ENCODE results near the gene ANKRD52.
A peak's percentile ranks its signal among the peaks of the same experiment; 100 is the strongest.

ANKRD52 gene

DNA sequence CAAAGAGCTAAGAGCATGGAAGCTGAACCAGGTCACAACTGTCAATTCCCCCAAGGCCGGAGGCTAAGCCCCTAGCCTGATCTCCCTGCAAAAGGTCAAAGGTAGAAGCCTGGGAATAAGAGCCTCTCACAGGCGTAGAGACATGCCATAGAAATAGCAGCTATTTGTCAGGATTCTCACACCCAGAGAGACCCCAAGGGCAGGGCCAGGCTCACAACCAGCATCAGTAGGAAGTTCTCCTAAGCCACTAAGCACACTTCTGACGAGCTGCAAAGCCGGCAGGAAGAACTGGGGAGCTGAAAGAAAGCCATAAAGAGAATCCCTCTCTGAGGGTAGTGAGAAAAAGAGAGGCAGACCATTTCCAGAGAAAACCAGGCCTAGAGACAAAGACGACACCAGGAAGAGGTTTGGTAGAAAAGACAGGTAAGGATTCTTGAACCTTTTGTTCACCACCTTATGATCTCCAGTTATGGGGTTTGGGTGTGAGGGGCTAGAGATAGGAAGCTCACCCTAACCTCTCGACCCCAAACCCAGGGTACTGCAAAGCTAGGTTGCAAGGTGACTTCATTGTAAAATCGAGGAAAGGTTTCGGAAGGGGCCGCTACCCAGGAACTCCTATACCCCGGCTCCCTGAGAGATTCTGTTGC, 69.9 kb downstream of the ANKRD52 start:
- Histone ChIP-seq H3K9me3 (ENCODE audit: insufficient read depth, low read depth, low read length) (no peaks in the 10 kb centered on the region), H3K36me3 (ENCODE audit: insufficient read depth, low read depth, low read length) (peaks cover 44% of the 10 kb centered on the region), H3K27me3 (ENCODE audit: insufficient read depth, low read length) (no peaks in the 10 kb centered on the region), H3K4me3 (ENCODE audit: low read length) (peak overlapping the region; percentile 94), H3K4me1 (ENCODE audit: insufficient read depth, low read length) (peaks cover 12% of the 10 kb centered on the region; the same call in 1 of the 2 replicates), H3K9ac (ENCODE audit: low read depth, low read length) (peak overlapping the region; percentile 94), H3K27ac (ENCODE audit: low read length) (peak overlapping the region; percentile 36)
